SK-N-MC (cell line): ENCODE measurements around the gene ASGR1.

Experiments used
- EZH2 ChIP-seq: fragments of 200-600 bp; sonication (generic); IDR thresholded peaks from one replicate; pipeline ENCODE4 v1.6.1; 2017; ENCODE audit warnings: antibody characterized with exemption
- FOXP2 ChIP-seq: optimal IDR thresholded peaks from 2 replicates; pipeline ENCODE3; 2011; ENCODE audit warnings: mild to moderate bottlenecking, moderate library complexity; ENCODE audit not compliant: insufficient read depth; ENCODE audit errors: extremely low read length, control extremely low read depth
- POLR2AphosphoS5 ChIP-seq: IDR thresholded peaks from 2 replicates; pipeline ENCODE4 v1.6.1; 2012; ENCODE audit warnings: mild to moderate bottlenecking, low read depth, low read length, borderline replicate concordance

DNA sequence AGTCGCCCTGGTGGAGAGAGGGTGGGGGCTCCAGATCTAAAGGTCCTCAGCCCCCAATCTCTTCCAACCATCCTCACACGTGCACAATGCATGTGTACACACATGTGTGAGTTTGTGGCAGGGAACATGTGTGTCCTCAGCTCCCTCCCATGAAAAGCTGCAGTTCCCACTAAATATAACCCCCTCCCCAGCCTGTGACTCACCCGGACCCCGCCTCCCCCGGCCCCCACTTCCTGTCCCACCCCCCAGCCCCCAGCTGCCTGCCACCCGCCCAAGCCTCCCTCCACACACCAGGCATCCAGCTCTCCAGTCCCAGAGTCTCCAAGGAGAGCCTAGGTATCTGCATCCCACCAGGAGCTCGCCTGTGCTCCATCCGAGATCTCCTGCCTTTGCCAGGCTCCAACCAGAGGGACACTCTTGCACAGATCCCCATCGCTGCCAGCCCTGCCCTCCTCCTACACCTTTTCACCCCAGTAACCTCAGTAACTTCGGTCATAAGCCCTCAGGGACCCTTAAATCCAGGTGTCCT, 36.5 kb upstream of the ASGR1 start:
- TF ChIP-seq EZH2 (no peak), POLR2AphosphoS5 (no peak), FOXP2 (no peak)
